Neural crest cell (in vitro differentiated cells): Measurements from ENCODE around the gene TGFB2. TPM values are rescaled to one million over a fixed set of nuclear protein-coding genes. Genes with fewer than 3 reads are reported as not detected.
A peak's percentile ranks its signal among the peaks of the same experiment; 100 is the strongest.

Source experiments
- DNase-seq: peaks from one replicate; pipeline ENCODE4 v3.0.0; 2021; ENCODE audit warnings: low read depth, mixed read lengths, low spot score
- H3K27ac Mint-ChIP-seq: one replicate; pipeline ENCODE4 v1.8.0; 2021; ENCODE audit warnings: mild to moderate bottlenecking, mixed read lengths; ENCODE audit not compliant: unreplicated experiment
- H3K27me3 Mint-ChIP-seq: 2 replicates; pipeline ENCODE4 v1.8.0; 2021; ENCODE audit warnings: low read depth, mild to moderate bottlenecking, mixed read lengths
- H3K36me3 Mint-ChIP-seq: 2 replicates; pipeline ENCODE4 v1.8.0; 2021; ENCODE audit warnings: low read depth, mild to moderate bottlenecking, mixed read lengths
- H3K4me1 Mint-ChIP-seq: 2 replicates; pipeline ENCODE4 v1.8.0; 2021; ENCODE audit warnings: mixed read lengths
- H3K4me3 Mint-ChIP-seq: one replicate; pipeline ENCODE4 v1.8.0; 2021; ENCODE audit warnings: mild to moderate bottlenecking, mixed read lengths
- H3K9me3 Mint-ChIP-seq: 2 replicates; pipeline ENCODE4 v1.8.0; 2021; ENCODE audit warnings: mixed read lengths
- total RNA-seq: library from RNA; stranded (reverse); gene quantifications from 2 replicates; pipeline ENCODE4 v1.2.1, GENCODE V29; 2021
- TF ChIP-seq, protein P1 (sequence below): fragments of 200-600 bp; sonication (generic); conservative IDR thresholded peaks from 2 replicates; pipeline ENCODE4 v1.5.0; 2021; ENCODE audit warnings: antibody characterized with exemption, mild to moderate bottlenecking

The TGFB2 gene
- total RNA-seq, 1 donor from 2014 or later, result 11.4 TPM

DNA sequence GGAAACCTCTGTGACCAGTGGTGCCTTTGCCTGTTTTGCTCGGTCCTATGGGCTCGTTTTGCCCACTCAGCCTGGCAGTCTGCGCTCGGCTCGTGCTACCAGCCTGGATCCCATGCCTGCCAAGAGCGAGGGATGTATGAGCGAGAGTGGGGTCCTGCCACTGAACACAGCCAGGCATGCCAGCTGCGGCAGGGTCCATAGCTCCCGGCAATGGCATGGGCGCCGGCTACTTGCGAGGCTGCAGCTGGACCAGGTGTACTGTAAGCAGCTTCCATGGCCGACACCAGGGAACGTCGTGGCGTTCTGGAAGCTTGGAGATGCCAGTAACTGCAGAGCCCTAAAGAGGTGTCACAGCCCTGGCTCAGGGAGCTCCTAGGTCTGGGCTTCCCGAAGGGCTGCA lies 22.4 kb upstream of the TGFB2 start:
- Mint-ChIP-seq H3K27ac (peak overlapping the region; percentile 92), H3K27me3 (no peaks in the 10 kb centered on the region), H3K4me3 (no peak overlapping the region), H3K36me3 (peaks cover 8% of the 10 kb centered on the region), H3K4me1 (peaks cover 8% of the 10 kb centered on the region), H3K9me3 (no peaks in the 10 kb centered on the region)
- DNase-seq, result no peak
- TF ChIP-seq, protein P1, sequence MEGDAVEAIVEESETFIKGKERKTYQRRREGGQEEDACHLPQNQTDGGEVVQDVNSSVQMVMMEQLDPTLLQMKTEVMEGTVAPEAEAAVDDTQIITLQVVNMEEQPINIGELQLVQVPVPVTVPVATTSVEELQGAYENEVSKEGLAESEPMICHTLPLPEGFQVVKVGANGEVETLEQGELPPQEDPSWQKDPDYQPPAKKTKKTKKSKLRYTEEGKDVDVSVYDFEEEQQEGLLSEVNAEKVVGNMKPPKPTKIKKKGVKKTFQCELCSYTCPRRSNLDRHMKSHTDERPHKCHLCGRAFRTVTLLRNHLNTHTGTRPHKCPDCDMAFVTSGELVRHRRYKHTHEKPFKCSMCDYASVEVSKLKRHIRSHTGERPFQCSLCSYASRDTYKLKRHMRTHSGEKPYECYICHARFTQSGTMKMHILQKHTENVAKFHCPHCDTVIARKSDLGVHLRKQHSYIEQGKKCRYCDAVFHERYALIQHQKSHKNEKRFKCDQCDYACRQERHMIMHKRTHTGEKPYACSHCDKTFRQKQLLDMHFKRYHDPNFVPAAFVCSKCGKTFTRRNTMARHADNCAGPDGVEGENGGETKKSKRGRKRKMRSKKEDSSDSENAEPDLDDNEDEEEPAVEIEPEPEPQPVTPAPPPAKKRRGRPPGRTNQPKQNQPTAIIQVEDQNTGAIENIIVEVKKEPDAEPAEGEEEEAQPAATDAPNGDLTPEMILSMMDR, result no peak

DNA sequence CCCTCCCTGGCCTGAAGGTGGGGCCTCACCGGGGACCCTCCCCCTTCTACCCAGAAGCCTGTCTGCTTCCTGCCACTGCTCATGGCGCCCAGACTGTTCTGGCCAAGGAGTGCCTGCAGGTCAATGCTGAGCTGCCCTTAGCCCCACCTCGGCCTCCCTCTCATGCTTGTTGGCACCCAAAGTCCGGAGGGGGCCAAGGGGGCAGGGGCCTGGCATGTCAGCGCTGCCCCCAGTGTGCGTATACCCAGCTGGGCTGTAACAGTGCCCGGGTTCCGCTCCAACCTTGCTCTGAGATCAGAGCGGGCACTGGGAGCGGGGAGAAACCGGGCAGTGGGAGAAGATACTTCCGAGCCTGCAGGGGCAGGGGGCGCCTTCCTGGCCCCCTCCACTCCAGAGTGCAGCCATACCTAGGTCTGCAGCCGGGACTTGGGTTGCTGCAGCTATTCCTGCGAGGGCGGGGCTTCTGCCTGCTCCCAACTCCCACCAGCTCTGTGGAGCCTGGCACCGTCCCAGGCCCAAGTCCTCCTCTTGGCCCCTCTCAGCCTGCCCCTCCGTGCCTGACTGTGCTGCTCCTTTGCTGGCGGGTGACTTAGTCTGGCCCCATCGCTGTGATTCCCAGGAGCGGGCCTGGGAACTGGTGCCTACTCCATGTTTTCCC lies 21.4 kb upstream of the TGFB2 start:
- DNase-seq, result no peak
- Mint-ChIP-seq H3K4me3 (no peak overlapping the region), H3K27me3 (no peaks in the 10 kb centered on the region)

DNA sequence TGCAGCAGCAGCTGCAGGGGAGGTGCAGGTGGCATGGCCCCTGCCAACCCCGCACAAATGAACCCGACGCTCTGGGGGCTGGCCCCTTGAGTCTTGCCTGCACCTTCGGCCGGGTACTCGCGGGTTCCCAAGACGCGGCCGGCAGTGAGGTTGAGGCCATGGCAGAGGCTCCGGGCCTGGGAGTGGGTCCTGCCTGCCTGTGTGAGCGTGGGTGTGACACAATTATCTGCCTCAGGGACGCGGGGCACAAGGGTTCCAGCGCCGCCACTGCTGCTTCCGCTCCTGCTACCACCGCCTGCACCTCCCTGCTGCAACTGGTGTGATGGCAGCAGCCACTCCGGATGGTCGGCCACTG lies 20.9 kb upstream of the TGFB2 start:
- Mint-ChIP-seq H3K27me3 (no peaks in the 10 kb centered on the region), H3K9me3 (no peaks in the 10 kb centered on the region), H3K4me1 (peaks cover 8% of the 10 kb centered on the region), H3K36me3 (peaks cover 8% of the 10 kb centered on the region), H3K27ac (no peak overlapping the region), H3K4me3 (no peak overlapping the region)
- DNase-seq, result no peak
- TF ChIP-seq, protein P1, result no peak

More for the DNA sequence above, 21.4 kb upstream of the TGFB2 start:
- no peaks in the 10 kb centered on the region for H3K9me3 Mint-ChIP-seq
- peaks cover 8% of the 10 kb centered on the region for H3K4me1 Mint-ChIP-seq
- H3K27ac Mint-ChIP-seq, result no peak overlapping the region
- TF ChIP-seq, protein P1, result no peak
- H3K36me3 Mint-ChIP-seq, result peaks cover 8% of the 10 kb centered on the region

DNA sequence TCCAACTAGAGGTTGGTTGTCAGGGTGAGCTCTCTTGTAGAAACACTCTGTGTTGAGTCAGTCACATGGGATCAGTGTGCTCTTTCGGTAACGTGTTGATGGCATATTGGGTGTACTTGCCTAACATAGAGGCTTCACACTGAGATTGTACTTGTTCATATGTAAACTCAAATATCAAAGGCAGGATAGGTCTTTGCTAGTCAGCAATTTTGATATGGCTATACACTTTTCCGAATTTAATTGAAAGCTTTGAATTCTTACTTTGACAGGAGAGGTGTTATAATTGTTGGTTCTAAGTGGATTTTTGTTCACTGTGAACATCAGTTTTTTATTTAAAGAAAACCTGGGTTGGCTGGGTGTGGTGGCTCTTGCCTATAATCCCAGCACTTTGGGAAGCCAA lies 16.4 kb upstream of the TGFB2 start:
- no peak overlapping the region for H3K27ac Mint-ChIP-seq
- no peak overlapping the region for H3K4me3 Mint-ChIP-seq
- H3K27me3 Mint-ChIP-seq, result no peaks in the 10 kb centered on the region
- no peaks in the 10 kb centered on the region for H3K9me3 Mint-ChIP-seq
- DNase-seq, result no peak
- H3K4me1 Mint-ChIP-seq, result peaks cover 4% of the 10 kb centered on the region
- TF ChIP-seq, protein P1, result no peak
- H3K36me3 Mint-ChIP-seq, result peaks cover 4% of the 10 kb centered on the region

DNA sequence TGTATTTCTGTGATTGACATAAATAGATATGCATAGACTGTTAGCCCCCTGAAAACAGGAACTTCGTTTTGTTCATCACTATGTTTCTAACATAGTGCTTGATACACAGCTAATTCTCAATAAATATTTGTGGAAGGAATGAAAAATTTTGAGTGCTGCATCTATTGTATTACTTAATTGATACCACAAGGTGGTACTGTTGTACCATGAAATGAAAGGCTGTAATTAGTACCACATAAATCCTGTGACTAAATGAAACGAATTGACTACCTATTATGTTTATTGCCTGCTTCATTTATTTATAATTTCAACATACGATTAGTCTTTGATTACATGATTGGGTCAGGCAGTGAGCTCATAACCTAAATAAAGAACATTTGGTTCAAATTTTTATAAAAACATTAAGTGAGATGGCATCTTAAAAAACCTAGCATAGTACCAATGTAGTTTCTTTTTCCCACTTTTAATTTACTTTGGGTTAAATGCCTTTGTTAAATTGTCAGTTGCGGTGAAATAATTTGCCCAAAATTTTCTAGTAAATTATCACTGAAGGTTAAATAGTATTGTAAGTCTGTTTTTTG lies 15.0 kb upstream of the TGFB2 start:
- Mint-ChIP-seq H3K36me3 (peaks cover 1% of the 10 kb centered on the region), H3K27ac (no peak overlapping the region), H3K4me3 (no peak overlapping the region), H3K9me3 (no peaks in the 10 kb centered on the region), H3K4me1 (peaks cover 4% of the 10 kb centered on the region), H3K27me3 (no peaks in the 10 kb centered on the region)
- no peak for DNase-seq
- TF ChIP-seq, protein P1, result peak; percentile 89
